Raji (cell line): ENCODE data around the gene CYP51A1.

Experiments used
- POLR2A ChIP-seq: IDR thresholded peaks from 2 replicates; pipeline ENCODE4 v1.6.1; 2011; ENCODE audit warnings: low read depth, low read length, control low read depth; ENCODE audit not compliant: insufficient read depth

The CYP51A1 gene

DNA sequence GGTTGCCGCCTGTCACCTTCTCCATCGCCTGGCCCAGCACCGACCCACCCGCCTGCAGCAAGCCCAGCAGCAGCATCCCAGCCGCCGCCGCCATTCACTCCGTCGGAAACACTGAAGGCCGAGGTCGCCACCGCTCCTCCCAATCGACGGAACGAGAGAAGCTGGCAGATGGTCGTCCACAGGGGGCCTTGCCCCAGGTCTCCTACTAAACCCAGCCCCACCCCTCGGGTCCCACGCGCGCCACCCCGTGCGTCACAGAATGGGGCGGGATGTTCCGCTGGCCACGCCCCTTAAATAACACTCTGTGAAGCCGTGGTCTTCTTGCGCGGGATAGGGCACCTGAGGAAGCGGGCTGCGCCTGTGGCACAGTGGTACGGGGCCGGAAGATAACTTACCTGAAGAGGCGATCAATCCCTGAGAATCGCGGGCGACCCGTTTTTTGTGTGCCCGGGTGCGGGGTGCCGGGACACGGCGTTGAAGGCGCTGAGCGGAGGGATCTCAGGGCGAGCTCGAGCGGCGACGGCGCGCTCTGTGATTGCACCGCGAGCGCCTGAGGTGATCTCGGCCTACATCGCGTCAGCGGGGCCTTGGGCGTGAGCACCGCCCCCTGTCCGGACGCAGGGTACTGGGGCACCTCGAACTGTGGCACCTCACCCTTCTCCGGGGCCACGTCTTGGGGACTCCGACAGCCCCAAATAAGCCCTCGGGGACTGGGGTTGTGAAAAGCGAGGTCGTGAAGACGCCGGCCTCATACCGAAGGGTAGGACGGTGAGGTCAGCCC is at the start of gene CYP51A1:
Gene CYP51A1 (minus strand): TSS at position 207 of the 781 bp plus-strand sequence. CDS start 113 bp downstream, at position 94.
- TF ChIP-seq POLR2A, result peak; percentile 62

DNA sequence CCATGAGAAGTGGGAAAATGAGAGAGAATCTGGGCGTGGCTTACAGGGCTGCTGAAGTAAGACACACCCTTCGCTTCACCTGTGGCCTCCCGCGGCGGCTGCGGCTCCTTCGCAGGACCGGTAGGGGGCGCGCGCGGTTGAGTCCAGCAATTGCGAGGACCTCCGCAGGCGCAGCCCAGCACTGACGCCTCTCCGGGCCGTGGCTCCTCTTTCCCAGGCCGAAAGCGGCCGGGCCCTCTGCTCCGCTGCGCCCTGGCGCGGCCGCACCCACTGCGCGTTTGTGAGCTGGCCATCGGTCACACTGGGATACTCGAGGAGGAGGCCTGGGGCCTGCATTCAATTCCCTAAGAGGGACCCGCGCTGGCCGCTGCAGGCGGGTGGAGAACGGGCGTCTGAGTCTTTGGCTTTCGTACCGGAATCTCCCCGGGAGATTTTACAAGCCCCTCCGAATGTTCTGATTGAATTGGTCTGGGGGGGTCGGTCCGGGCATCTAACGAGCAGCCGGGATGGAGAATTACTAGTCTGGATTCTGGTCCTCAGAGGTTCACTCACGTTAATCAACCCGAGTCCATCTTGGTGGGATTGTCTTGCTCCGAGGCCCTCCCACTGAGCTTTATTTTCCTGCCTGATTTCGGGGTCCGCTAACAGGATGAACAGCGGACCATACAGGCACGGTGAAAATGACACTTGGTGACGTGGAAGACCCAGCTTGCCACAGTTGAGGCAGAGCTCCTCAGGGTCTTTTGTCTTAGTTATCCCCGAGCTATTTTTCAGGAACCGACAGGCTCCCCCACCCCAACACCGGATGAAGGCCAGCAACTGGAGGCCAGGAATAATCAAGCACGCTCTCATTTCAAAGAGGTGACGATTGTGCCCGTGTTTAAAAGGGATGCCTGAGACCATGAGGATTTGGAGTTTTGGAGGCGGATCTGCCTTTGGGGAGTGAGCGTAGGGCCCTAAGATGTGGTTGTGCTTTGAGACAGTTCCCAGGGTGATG is 44.9 kb upstream of the CYP51A1 start, which contains the start of gene LRRD1:
Gene LRRD1 (minus strand): TSS at position 215 of the 997 bp plus-strand sequence. CDS start 13,940 bp downstream, outside the sequence.
- TF ChIP-seq POLR2A, result no peak

DNA sequence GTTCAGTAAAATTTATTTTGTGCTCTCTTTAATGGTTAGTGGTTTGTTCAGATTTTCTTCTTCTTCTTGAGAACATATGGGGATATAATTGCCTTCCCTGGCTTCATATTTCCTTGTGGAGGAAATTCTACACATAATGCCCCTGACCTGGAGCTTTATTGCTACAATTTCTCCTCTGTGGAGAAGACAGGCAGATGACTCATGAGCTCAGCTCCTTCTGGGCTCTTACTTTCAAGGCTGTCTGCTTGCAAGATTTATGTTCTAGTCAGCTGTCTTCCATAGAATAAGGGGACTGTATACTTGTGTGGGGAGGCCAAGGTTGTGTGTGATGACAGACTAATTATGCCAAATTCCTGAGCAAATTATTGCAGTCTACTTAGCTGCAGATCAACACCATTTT is 43.1 kb upstream of the CYP51A1 start:
- no peak for TF ChIP-seq POLR2A

DNA sequence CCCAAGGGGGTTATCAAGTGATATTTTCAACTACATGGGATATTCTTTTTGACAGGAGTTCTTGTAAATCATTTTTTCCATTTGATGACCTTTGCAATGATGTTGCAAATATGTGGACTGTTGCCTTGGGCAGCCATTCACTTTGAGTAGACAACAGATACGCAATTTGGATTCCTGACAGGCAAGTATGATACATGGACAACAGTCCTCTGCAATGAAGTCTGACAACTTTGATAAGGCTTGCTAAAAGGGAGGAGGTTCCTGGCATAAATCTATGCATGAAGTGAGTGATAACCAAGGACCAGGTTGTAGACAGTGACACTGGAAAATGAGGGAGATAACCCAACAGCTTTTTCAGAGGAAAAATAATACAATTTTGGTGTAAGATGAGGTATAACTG is 27.0 kb upstream of the CYP51A1 start:
- TF ChIP-seq POLR2A, result no peak

DNA sequence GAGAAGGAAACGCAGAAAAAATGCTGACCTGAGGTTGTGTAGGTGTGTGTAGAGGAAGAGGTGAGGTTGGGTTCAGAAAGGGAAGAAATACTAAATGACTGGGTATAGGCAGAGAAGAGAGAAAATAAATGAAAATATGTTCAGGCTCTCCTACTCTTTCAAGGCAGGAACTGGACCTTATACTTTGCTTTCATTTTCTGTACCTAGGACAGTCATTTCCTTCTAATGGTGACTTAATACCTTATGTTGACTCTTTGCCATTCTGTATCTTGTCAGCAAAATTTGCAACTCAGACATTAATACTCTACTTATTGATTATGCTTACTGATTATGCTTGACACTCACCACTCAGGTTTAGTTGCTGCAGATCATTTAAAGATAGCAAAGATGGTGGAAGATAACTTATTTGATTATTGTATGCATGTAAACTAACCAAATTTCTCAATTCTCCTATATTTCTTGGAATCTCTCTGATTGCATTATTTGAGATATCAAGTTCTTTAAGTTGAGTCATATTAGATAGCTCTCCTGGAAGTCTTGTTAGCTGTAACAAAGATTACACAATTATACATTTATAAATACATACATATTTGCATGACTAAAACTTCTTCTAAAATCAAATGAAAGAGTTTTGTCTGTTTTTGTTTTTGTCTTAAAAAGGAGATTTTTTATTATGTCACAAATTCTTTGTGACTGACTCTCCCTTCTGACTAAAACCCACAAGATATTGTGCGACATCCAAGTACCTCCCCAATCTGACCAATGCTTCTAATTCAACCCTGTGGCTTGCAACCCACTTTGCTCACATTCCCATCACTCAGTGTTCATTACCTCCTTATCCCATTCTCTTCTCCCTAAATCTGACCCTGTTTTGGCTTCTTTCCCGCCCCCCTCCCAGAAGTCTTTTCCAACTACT is 24.6 kb upstream of the CYP51A1 start:
- no peak for TF ChIP-seq POLR2A

DNA sequence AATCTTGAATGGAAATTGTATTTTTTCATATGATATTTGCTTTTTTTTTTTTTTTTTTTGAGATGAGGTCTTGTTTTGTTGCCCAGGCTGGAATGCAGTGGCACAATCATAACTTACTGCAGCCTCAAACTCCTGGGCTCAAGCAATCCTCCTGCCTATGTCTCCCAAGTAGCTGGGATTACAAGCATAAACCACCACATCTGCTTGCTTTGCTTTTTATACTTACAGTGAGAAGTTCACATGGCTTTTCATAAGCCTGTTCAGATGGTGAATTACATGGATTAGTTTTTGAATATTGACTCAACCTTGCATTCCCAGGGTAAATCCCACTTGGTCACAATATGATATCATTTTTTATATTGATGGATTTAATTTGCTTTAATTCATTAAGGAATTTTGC is 22.7 kb upstream of the CYP51A1 start:
- no peak for TF ChIP-seq POLR2A

DNA sequence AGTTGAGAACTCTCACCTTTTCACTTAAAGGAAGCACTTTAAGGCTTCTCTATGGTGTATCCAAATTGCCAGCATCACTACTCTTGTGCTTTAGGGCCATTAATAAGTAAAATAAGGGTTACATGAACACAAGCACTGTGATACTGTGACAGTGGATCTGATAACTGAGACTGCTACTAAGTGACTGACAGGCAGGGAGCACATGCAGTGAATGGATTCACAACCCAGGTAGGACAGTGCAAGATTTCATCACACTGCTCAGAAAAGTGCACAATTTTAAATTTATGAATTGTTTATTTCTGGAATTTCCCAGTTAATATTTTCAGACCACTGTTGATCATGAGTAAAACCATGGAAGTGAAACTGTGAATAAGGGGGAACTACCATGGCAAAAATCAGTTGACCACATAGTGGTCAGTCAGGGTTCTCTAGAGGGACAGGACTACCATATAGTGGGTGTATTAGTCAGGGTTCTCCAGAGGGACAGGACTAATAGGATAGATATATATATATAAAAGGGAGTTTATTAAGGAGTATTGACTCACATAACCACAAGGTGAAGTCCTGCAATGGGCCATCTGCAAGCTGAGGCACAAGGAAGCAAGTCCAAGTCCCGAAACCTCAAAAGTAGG is 20.9 kb upstream of the CYP51A1 start:
- no peak for TF ChIP-seq POLR2A

DNA sequence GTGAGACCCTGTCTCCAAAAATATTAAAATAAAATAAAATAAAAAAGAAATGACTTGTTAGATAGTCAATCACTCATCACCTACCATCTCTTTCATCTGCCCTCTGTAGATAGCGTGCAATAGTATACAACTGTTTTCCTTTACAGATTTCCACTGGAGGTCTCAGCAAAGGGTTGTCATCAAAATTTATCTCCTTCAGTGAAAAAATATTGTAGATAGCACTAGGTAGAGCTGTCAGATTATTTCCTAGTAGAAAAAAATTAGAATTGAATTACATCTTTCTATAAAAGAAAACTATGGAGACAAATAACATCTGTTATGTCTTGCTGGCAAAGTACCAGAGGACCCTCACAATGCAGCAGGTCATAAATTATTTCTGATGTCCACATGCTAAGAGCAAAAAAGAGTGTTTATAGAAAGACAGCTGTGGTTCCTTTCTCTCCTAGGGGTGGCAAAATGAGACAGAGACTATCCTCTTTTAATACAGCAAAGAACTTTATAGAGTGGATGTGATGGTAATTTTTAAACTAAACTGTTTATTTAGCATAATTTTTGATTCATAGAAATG is 16.3 kb upstream of the CYP51A1 start:
- no peak for TF ChIP-seq POLR2A

DNA sequence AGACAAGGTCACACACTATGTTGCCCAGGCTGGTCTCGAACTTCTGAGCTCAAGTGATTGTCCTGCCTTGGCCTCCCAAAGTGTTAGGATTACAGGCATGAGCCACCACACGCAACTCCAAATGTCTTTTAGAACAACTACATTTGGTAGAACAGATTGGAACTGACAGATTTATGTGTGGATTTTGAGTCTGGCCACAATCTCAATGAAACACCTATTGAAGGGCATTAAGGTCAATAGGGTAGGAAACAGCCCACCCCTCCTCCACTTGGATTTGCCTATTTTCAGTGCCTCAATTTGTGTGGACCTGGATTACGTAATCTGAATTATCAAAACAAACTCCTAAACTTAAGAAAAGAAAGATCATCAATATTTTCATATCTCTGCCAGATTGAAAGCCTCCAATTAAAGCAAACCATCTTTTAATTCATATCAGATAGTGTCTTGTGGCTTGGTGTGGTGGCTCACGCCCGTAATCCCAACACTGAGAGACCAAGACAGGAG is 15.5 kb upstream of the CYP51A1 start:
- no peak for TF ChIP-seq POLR2A

DNA sequence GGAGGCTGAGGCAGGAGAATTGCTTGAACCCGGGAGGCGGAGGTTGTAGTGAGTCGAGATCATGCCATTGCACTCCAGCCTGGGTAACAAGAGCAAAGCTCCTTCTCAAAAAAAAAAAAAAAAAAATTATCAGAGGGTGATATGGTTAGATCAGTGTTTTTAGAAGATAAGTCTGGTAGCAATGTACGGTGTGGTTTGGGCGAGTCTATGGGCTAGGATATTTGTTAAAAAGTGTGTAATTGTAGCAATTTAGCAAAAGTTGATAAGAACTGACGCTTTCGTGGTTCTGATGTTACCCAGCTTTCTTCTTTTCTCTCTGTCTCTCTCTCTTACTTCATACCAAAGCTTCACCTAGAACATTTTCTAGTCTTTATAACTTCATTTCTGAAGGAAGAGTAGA is 6.9 kb upstream of the CYP51A1 start:
- TF ChIP-seq POLR2A, result no peak

DNA sequence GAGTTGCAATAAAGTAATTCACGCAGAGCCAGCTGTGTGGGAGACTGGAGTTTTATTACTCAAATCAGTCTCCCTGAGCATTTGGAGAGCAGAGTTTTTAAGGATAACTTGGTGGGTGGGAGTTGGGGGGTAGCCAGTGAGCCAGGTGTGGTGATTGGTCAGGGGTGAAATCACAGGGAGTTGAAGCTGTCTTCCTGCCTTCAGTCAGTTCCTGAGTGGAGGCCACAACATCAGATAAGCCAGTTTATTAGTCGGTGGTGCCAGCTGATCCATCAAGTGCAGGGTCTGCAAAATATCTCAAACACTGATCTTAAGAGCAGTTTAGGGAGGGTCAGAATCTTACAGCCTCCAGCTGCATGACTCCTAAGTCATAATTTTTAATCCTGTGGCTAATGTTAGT is 3.3 kb upstream of the CYP51A1 start:
- TF ChIP-seq POLR2A, result no peak

DNA sequence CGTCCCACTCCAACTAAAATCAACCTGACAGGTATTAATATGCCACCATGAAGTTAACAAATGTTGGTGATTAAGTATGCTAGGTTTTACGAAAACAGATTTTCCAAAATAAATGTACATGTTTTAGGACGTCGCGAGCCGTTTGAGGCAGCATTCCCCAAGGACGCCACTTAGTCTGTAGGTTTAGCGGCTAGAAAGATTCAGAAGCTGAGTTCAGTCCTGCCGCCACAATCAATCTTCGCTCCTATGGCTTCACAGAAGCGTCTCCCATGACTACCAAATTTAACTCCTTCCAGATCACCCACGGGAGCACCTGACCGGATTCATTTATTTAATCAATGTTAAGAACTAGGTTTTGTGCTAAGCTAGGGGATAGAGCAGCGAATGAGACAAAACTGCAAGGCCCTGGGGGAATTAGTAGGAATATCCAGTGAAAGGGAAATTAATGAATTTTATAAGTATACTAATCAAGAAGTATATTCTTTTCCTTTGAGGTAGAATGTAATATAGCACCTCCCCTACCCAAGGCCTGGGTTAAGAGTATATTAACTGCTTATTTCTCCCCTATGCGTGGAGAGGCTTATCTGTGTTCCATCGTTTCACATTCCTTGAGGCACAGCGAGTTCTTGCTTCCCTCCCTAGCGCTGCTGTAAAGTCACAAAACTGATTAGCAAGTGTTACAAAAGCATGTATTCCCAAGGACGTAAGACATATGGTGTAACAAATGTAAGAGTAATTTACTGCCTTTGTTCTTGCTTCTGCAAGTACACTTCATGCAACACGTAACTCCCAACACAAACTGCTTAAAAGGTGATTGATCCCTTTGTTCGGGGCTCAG is 994 bp upstream of the CYP51A1 start:
- TF ChIP-seq POLR2A, result no peak

DNA sequence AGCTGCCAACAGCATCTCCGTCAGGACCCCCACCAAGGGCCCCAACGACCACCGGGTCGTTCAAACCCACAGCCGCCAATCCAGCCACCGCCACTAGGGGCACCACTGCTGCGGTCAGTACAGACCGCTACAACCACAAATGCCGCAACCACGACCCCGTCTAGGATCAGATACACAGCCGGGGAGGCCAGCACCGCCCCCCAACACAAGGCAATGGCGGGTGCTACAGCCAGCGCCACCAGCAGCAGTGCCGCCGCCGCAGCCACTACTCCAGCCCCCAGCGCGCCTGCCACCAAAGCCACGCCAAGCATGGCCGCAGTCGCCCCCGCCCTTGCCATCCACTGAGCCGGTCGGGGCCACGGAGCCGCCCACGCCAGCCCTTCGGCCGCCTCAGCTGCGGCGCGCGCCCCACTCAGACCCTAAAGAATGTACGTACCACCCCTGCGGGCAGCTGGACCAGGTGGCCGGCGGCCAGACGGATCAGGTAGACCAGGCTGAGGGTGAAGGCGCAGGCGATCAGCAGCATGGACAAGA is 473 bp downstream of the CYP51A1 start:
- TF ChIP-seq POLR2A, result no peak
